GM21529 (cell line): ENCODE results near the gene R3HCC1L.
"Not testable (repeated sequence)": the region's sequence is repeated elsewhere in the genome, so short reads cannot be mapped to it uniquely, and the experiment has no call there.

ENCODE experiments used
- ATAC-seq: cut with Tn5 transposase; IDR thresholded peaks from one replicate; pipeline ENCODE4 v1.9.1; 2021; ENCODE audit not compliant: unreplicated experiment

R3HCC1L gene

GRCh38 chr10:98226508-98227144 is 92.2 kb downstream of the R3HCC1L start:
- no peak for ATAC-seq

- not testable (repeated sequence) for ATAC-seq
Measured at GRCh38 chr10:98227713-98228112, 93.3 kb downstream of the R3HCC1L start.

- not testable (repeated sequence) for ATAC-seq
Measured at GRCh38 chr10:98228266-98228665, 93.8 kb downstream of the R3HCC1L start.

- ATAC-seq, result no peak
Measured at GRCh38 chr10:98231417-98231816, 97.0 kb downstream of the R3HCC1L start.

- ATAC-seq, result no peak
Measured at GRCh38 chr10:98235846-98236245, 101.4 kb downstream of the R3HCC1L start.

DNA sequence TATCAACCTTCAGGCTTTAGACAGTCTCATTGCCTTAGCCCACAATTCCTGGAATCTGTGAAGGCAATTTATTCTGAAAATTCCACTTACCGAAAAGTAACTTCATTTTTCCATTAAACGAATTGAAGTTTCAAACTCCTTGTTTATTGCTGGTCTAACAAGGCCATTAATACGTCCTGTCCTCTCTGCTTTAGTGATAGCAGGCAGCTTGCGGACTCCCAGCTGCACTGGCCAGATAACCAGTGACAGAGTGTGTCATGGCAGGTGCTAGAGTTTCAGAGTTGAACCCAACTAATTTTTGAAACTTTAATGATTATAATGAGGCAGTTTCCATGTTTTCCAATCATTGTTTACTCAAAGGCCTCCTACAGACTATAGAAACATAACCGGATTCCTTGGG is 102.4 kb downstream of the R3HCC1L start:
- ATAC-seq, result no peak

- no peak for ATAC-seq
Measured at GRCh38 chr10:98238391-98238790, 103.9 kb downstream of the R3HCC1L start.

GRCh38 chr10:98240524-98240923 is 106.1 kb downstream of the R3HCC1L start:
- no peak for ATAC-seq

DNA sequence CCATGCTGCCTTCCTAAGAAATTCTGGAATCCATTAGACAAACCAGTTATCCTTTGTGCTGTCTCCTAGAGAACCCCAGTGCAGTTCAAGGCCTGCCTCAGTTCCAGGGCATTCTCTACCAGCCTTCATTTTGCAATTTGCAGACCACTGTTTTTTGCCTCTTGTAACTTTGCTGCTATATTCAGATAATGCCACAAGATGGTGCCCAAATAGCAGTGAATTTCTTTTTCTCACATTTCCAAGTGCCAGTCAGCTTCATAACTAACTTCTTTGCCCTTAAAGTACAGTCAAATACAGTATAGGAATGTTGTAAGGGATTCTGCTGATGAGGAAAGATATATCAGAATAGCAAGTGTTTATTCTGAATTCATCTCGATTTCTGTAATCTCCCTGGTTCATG is 108.4 kb downstream of the R3HCC1L start:
- ATAC-seq, result no peak

- ATAC-seq, result no peak
Measured at GRCh38 chr10:98244141-98244540, 109.7 kb downstream of the R3HCC1L start.

- no peak for ATAC-seq
Measured at GRCh38 chr10:98244586-98244985, 110.1 kb downstream of the R3HCC1L start.

GRCh38 chr10:98246911-98247805 is 112.7 kb downstream of the R3HCC1L start:
- ATAC-seq, result no peak

DNA sequence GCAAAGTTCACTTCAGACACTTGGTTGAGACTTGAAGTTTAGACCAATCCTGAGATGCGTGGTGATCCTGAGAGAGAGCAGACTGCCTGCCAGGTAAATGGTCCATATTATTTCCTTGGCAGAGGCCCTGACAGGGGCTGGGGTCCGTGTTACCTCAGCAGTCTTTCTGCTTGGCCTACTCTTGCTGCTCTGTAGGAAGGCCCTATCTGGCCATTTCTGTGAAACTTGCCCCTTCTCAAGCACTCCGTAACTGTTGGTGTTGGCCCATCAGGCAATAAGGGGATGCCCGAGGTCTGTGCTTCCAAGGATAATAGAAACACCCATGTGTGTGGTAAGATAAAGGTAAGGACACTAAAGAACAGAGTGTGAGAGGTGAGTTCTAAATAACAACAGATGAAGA is 113.6 kb downstream of the R3HCC1L start:
- ATAC-seq, result no peak

DNA sequence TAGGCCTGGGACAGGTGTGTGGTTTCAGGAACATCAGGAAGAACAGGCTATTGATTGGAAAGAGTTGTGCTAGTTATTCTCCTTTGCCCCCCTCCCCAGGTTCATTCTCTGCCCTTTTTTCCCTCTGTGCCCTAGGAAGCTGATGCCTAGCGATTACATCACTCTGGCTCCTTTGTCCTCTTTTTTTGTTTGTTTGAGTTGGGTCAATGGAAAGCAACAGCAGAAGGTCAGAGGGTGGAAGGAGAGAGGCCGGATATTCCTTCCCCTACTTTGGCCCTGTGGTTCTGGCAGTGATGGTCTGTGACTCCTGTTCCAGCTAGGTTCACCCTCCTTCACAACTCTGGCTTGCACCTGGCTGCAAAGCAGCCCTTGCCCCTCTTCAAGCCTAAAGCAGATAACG is 114.7 kb downstream of the R3HCC1L start:
- ATAC-seq, result no peak

GRCh38 chr10:98251399-98251798 is 116.9 kb downstream of the R3HCC1L start:
- no peak for ATAC-seq

DNA sequence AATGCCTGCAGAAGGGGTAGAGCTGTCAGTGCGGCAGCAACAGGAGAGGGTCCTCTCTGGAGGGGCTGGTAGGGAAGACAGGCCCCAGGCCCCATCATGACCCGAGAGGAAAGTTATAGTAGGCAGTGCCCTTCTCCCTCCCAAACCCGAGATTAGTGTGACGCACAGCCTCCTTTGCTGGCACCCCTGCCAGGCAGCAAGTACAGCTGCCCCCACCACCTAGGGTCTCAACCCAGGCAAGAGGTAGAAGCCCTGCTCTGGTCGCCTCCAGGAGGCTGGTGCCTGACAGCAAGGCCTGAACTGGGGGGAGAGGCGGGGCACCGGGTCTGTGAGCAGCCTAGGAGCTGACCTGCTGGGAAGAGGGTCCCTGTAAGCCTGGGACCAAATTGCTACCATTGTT is 118.0 kb downstream of the R3HCC1L start:
- ATAC-seq, result no peak

GRCh38 chr10:98253499-98253898 is 119.0 kb downstream of the R3HCC1L start:
- ATAC-seq, result no peak

DNA sequence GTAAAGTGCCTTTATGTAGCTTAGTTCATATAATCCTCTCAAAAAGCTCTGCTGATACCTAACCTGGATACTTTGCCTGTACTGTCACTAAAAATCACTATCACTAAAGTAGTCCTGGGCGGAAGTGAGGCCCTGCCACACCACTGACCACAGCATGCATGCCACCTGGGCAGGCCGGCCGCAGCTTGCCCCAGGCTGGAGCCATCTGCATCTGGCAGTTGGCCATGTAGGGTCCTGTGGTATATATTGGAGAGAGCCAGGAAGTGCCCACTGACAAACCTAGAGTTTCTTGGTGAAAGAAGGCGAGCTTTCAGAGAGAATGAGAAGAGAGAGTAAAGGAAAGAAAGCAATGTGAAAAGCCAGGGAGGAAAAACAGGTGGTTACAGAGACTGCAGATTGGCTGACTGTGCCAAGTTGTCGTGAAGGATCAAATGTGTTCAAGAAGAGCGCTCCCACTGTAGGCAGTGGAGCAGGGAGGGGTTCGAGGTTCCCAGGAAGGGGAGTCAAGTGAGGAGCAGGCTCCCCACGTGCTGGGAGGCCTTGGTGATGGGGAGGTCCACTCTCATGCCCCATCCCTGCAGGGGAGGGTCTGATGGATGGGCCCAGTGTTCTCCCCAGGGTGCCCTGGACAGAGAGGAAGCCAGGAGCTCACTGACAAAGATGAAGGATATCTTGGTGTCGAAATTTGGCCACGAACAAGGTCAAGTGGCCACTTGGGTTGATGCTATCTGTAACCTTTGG is 119.9 kb downstream of the R3HCC1L start:
- no peak for ATAC-seq

- no peak for ATAC-seq
Measured at GRCh38 chr10:98255146-98255877, 120.9 kb downstream of the R3HCC1L start.

DNA sequence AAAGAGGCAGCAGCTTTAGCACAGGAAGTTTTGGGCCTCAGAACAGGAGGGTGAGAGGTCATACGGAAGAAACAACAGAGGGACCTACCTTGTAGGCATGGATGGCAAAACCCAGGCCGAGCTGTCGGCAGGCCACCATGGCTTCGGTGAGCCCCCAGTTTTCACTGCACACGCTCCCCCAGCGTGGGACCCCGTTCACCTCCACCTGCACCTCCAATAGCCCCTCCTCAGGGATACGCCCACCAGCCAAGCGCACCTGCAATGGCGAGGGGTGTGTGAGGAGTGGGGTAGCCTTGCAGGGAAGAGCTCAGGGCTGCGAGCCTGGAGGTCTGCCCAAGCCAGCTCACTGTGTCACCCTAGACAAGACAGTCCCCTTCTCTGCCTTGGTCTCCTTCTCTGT is 122.2 kb downstream of the R3HCC1L start:
- ATAC-seq, result no peak

DNA sequence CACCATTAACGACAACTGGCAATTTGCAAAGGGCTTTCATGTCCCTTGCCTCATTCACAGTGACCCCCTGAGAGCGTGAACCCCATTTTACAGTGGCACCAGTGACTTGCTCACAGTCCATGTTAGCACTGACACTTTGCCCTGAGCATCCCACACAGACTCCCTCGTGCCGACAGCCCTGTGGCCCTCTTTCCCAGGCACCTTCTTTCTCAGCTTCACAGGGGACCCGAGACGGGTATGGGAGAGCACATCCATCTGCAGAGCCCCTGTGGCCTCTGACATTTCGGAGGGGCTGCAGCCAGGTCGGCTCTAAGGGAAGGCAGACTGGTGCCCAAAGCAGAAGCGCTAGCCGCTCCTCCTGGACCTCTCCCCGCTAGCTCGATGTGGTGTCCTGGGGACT is 122.7 kb downstream of the R3HCC1L start:
- ATAC-seq, result no peak
